ENCODE measurements around the gene USP36. TPM values are rescaled to one million over a fixed set of nuclear protein-coding genes. Genes with fewer than 3 reads are reported as not detected.
"Not testable (repeated sequence)": the region's sequence is repeated elsewhere in the genome, so short reads cannot be mapped to it uniquely, and the experiment has no call there.

Gene USP36
- total RNA-seq, 1 experiment from 2014 or later: 37.5 TPM

DNA sequence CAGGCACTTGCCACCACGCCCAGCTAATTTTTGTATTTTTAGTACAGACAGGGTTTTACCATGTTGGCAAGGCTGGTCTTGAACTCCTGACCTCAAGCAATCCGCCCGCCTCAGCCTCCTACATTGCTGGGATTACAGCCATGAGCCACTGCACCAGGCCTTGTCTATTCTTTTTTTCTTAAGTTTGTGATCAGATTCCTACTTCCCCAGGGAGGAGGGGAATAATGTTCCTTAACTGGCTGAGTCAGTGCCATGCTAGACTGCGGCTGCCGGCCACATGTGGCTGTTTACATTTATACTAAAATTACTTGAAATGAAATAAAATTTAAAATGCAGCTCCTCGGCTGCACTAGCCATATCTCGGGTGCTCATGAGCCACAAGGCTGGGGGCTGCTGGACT lies 27.8 kb upstream of the USP36 start:
- Histone ChIP-seq H3K4me1 (ENCODE audit: insufficient read depth, low read length) (peaks cover 10% of the 10 kb centered on the region), H4K20me1 (ENCODE audit: low read length) (no peaks in the 10 kb centered on the region), H3F3A (ENCODE audit: low read length, unreplicated experiment) (no peaks in the 10 kb centered on the region), H3K4me2 (ENCODE audit: low read length) (no peak overlapping the region), H3K27ac (ENCODE audit: low read length) (no peak overlapping the region), H3K79me2 (ENCODE audit: low read length) (no peaks in the 10 kb centered on the region), H3K36me3 (ENCODE audit: low read depth, low read length) (peaks cover 11% of the 10 kb centered on the region), H3K9me3 (ENCODE audit: low read length) (no peaks in the 10 kb centered on the region), H2AFZ (ENCODE audit: low read length) (no peak overlapping the region), H3K4me3 (ENCODE audit: low read length) (no peak overlapping the region), H3K9me2 (replicated peaks; ENCODE audit: low read length) (no peaks in the 10 kb centered on the region), H3K27me3 (ENCODE audit: low read length) (no peaks in the 10 kb centered on the region), H3K9ac (ENCODE audit: low read length) (no peak overlapping the region)
- TF ChIP-seq EZH2 (IDR thresholded peaks at IDR 0.05; ENCODE audit: low read length, unreplicated experiment) (no peak), EZH2phosphoT487 (IDR thresholded peaks at IDR 0.05; ENCODE audit: borderline replicate concordance, low read length) (no peak)
- TF ChIP-seq, protein P1, sequence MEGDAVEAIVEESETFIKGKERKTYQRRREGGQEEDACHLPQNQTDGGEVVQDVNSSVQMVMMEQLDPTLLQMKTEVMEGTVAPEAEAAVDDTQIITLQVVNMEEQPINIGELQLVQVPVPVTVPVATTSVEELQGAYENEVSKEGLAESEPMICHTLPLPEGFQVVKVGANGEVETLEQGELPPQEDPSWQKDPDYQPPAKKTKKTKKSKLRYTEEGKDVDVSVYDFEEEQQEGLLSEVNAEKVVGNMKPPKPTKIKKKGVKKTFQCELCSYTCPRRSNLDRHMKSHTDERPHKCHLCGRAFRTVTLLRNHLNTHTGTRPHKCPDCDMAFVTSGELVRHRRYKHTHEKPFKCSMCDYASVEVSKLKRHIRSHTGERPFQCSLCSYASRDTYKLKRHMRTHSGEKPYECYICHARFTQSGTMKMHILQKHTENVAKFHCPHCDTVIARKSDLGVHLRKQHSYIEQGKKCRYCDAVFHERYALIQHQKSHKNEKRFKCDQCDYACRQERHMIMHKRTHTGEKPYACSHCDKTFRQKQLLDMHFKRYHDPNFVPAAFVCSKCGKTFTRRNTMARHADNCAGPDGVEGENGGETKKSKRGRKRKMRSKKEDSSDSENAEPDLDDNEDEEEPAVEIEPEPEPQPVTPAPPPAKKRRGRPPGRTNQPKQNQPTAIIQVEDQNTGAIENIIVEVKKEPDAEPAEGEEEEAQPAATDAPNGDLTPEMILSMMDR (conservative IDR thresholded peaks at IDR 0.05; ENCODE audit: low read depth, low read length): no peak
- BruUV-seq (replicated peaks): no TSS peak
- ChIA-PET POLR2A (ENCODE audit: unreplicated experiment) (no interaction called here), CTCF (interaction anchor here (0.6 kb wide), 1 partner anchor 26 kb away, joined by 3 read pairs; no protein-coding TSS in a partner anchor)
- ATAC-seq: no peak
- intact Hi-C loops (cut with micrococcal nuclease): no loop called here
- no peak for DNase-seq

DNA sequence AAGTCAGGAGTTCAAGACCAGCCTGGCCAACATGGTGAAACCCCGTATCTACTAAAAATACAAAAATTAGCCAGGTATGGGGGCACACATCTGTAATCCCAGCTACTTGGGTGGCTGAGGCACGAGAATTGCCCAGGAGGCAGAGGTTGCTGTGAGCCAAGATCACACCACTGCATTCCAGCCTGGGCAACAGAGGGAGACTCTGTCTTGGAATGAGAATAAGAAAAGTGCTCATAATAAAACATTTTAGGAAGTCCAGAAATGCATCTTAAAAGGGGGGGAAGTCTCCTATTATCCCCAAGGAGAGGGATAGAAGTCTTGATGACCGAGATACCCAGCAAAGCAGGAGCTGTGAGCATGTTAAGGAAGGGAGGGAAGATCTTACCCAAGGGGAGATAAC lies 26.4 kb upstream of the USP36 start:
- H3K4me2 ChIP-seq (ENCODE audit: low read length); H4K20me1 ChIP-seq (ENCODE audit: low read length); H2AFZ ChIP-seq (ENCODE audit: low read length); POLR2A ChIA-PET (ENCODE audit: unreplicated experiment); H3F3A ChIP-seq (ENCODE audit: low read length, unreplicated experiment); DNase-seq; ATAC-seq; H3K9ac ChIP-seq (ENCODE audit: low read length); H3K27ac ChIP-seq (ENCODE audit: low read length); H3K9me3 ChIP-seq (ENCODE audit: low read length); H3K27me3 ChIP-seq (ENCODE audit: low read length); H3K79me2 ChIP-seq (ENCODE audit: low read length); H3K9me2 ChIP-seq (replicated peaks; ENCODE audit: low read length); intact Hi-C loops (cut with micrococcal nuclease); BruUV-seq (replicated peaks); H3K4me3 ChIP-seq (ENCODE audit: low read length): not testable (repeated sequence)
- Histone ChIP-seq H3K4me1 (ENCODE audit: insufficient read depth, low read length) (peaks cover 17% of the 10 kb centered on the region), H3K36me3 (ENCODE audit: low read depth, low read length) (peaks cover 10% of the 10 kb centered on the region)
- CTCF ChIA-PET: interaction anchor here (2.2 kb wide), 1 partner anchor 104 kb away, joined by 23 read pairs; no protein-coding TSS in a partner anchor

DNA sequence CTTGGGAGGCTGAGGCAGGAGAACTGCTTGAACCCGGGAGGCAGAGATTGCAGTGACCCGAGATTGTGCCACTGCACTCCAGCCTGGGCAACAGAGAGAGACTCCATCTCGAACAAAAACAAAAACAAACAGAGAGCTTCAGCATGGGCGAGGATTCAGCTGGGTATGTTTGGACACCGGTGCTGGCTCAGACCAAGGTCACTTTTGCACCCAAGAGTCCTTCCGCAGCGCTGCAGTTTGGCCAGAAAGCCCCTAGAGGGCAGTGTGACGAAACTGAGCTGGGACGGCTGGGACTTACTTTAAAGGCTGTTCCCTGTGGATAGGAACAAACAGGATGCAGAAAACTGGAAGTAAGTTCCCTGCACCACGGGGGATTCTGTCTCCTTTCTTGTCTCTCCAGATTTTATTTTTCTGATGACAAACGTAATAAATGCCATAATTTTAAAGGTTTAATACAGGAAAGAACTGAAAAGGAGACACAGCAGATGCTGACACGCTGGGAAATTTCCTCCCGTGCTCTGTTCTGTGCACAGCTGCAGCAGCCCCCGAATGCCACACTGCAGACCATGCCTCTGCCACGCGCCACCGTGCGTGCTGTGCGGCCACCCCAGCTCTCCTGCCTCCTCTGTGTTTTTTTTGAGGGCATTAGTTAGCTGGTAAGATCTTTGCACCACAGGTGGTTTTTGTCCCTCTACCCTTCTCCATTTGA lies 25.2 kb upstream of the USP36 start:
- no peaks in the 10 kb centered on the region for H3K27me3 ChIP-seq (ENCODE audit: low read length)
- ChIA-PET POLR2A (ENCODE audit: unreplicated experiment) (no interaction called here), CTCF (interaction anchor here (0.5 to 2.2 kb wide), 15 partner anchors 9 to 209 kb away, joined by 3 to 23 read pairs (median 4); partner anchors contain the start of gene ENGASE)
- no peaks in the 10 kb centered on the region for H3K9me2 ChIP-seq (replicated peaks; ENCODE audit: low read length)
- BruUV-seq (replicated peaks): no TSS peak
- TF ChIP-seq EZH2 (IDR thresholded peaks at IDR 0.05; ENCODE audit: low read length, unreplicated experiment): no peak
- TF ChIP-seq, protein P1 (conservative IDR thresholded peaks at IDR 0.05; ENCODE audit: low read depth, low read length): peak; percentile 94
- TF ChIP-seq EZH2phosphoT487 (IDR thresholded peaks at IDR 0.05; ENCODE audit: borderline replicate concordance, low read length): no peak
- peak overlapping the region; percentile 77 for H3K4me2 ChIP-seq (ENCODE audit: low read length)
- ATAC-seq (peak; percentile 43), DNase-seq (peak; percentile 96)
- no peaks in the 10 kb centered on the region for H3K79me2 ChIP-seq (ENCODE audit: low read length)
- no peaks in the 10 kb centered on the region for H3K9me3 ChIP-seq (ENCODE audit: low read length)
- peaks cover 10% of the 10 kb centered on the region for H3K36me3 ChIP-seq (ENCODE audit: low read depth, low read length)
- H2AFZ ChIP-seq (ENCODE audit: low read length): peak overlapping the region; percentile 62
- peaks cover 26% of the 10 kb centered on the region for H3K4me1 ChIP-seq (ENCODE audit: insufficient read depth, low read length)
- H4K20me1 ChIP-seq (ENCODE audit: low read length): no peaks in the 10 kb centered on the region
- H3K27ac ChIP-seq (ENCODE audit: low read length): no peak overlapping the region
- H3F3A ChIP-seq (ENCODE audit: low read length, unreplicated experiment): peaks cover 8% of the 10 kb centered on the region
- intact Hi-C loops (cut with micrococcal nuclease): loop anchor here (1.0 kb wide), 1 partner anchor 105 kb away; no protein-coding TSS in a partner anchor
- no peak overlapping the region for H3K9ac ChIP-seq (ENCODE audit: low read length)
- peak overlapping the region; percentile 51 for H3K4me3 ChIP-seq (ENCODE audit: low read length)
